Activated gamma-delta T cell treated with anti-CD3 and anti-CD28 coated beads, Interleukin-2, amount 50 U/mL, for 16 hours (primary cell): ENCODE data around the gene MRPS7.

Experiments
- DNase-seq: peaks from one replicate; pipeline ENCODE4 v3.0.0-alpha.2; 2020; ENCODE audit warnings: low read depth

Gene MRPS7

GRCh38 chr17:75313941-75314551 is 52.4 kb downstream of the MRPS7 start:
- DNase-seq: no peak

DNA sequence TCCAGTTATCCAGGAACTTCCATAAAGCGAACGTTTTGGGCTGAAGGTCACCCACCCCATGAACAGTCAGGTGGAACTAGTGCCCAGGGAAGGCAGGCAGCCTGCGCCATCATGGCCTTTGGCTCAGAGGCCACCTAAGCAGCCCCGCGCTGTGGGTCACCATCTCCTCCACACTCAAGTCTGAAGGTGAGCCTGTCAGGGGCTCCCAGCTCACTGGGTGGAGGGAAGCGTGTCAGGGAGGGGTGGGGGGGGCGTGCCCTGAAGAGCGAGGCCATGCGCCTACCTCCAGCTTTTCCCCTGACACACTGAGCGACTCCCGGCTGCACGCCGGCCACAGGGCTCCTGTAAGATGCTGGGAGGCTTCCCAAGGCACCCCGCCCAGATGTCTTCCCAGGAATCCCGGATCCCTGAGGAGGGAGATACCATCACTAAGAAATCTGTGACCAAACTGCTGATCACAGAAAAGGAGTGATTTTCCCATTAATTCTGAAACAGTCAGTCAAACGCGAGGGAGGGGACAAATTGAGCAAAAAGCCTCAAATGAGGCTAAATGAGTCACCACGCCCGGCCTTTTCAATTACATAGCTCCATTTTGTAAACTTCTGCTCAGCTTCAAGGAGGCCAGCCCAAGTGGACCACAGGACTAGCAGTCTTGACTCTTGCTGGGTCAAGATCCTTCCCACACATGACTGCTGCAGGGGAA is 54.0 kb downstream of the MRPS7 start:
- no peak for DNase-seq
